GM12878 (cell line): Measurements from ENCODE around the gene PI4KA. TPM values are rescaled to one million over a fixed set of nuclear protein-coding genes. Genes with fewer than 3 reads are reported as not detected.
"Not testable (repeated sequence)": the region's sequence is repeated elsewhere in the genome, so short reads cannot be mapped to it uniquely, and the experiment has no call there.

Experiments
- ATAC-seq: fragments of 200-7000 bp; cut with Tn5 transposase; 3 replicates; pipeline ENCODE4 v1.9.1; 2020; ENCODE audit warnings: mild to moderate bottlenecking, moderate library complexity
- BruUV-seq: library from RNA; stranded (reverse); fragments of 400-500 nt; replicated peaks from 2 replicates; lab custom pipeline; 2021; lab: Mats Ljungman, UMichigan
- CTCF ChIA-PET: fragments of 300-600 bp; sonication (Branson Sonifier 250); formaldehyde crosslinking; extraction: SDS; loops from one replicate; lab custom pipeline; 2021; ENCODE audit warnings: inconsistent platforms; lab: Yijun Ruan, JAX
- POLR2A ChIA-PET: fragments of 350-600 bp; formaldehyde crosslinking; extraction: SDS; loops from one replicate; lab custom pipeline; 2021; ENCODE audit warnings: inconsistent platforms; lab: Charles Lee
- RAD21 ChIA-PET: fragments of 300-600 bp; sonication (Branson Sonifier 250); formaldehyde crosslinking; loops from one replicate; lab custom pipeline; 2023; ENCODE audit warnings: antibody characterized with exemption; ENCODE audit not compliant: unreplicated experiment; lab: Charles Lee
- SMC1A ChIA-PET: fragments of 300-600 bp; sonication (Branson Sonifier 250); formaldehyde crosslinking; loops from one replicate; lab custom pipeline; 2023; ENCODE audit not compliant: unreplicated experiment, uncharacterized antibody; lab: Charles Lee
- DNase-seq: peaks from one replicate; pipeline ENCODE4 v3.0.0-alpha.2; 2011; ENCODE audit warnings: low read depth, low spot score
- FAIRE-seq: peaks from 3 replicates; lab custom pipeline; 2011; peaks lifted over from hg19 to GRCh38; lab: Jason Lieb, UNC
- H2AFZ ChIP-seq: 2 replicates; pipeline ENCODE4 v1.6.0; 2011; ENCODE audit warnings: low read depth, low read length, control low read depth; ENCODE audit not compliant: control insufficient read depth
- H3K27ac ChIP-seq: 2 replicates; pipeline ENCODE4 v1.5.1; 2011; ENCODE audit warnings: control low read depth; ENCODE audit not compliant: control insufficient read depth, insufficient read depth
- H3K27me3 ChIP-seq, 2 experiments: replicated peaks in 1 of 2; 2 replicates each; pipeline versions ENCODE4 v1.6.0 to v1.6.1; 2011; ENCODE audit warnings: low read length in 1 of 2; ENCODE audit not compliant: control insufficient read depth in 2 of 2, insufficient read depth in 2 of 2
- H3K36me3 ChIP-seq, 2 experiments: 2 replicates each; pipeline ENCODE4 v1.5.1; 2011; ENCODE audit warnings: low read length in 1 of 2; ENCODE audit not compliant: control insufficient read depth in 2 of 2, insufficient read depth in 2 of 2
- H3K4me1 ChIP-seq: 2 replicates; pipeline ENCODE4 v1.6.1; 2011; ENCODE audit warnings: mild to moderate bottlenecking, low read length, moderate library complexity, mixed read lengths; ENCODE audit not compliant: control insufficient read depth, insufficient read depth
- H3K4me2 ChIP-seq: 2 replicates; pipeline ENCODE4 v1.6.0; 2011; ENCODE audit warnings: control low read depth; ENCODE audit not compliant: control insufficient read depth, insufficient read depth
- H3K4me3 ChIP-seq: fragments of 200-600 bp; sonication (generic); 2 replicates; pipeline ENCODE4 v1.5.1; 2016
- H3K79me2 ChIP-seq: 2 replicates; pipeline ENCODE4 v1.6.0; 2011; ENCODE audit warnings: low read length; ENCODE audit not compliant: control insufficient read depth, insufficient read depth
- H3K9ac ChIP-seq: 2 replicates; pipeline ENCODE4 v1.8.0; 2011; ENCODE audit warnings: low read length, control low read depth, mixed read lengths; ENCODE audit not compliant: control insufficient read depth, insufficient read depth
- H3K9me3 ChIP-seq: replicated peaks from 3 replicates; pipeline ENCODE4 v1.5.1; 2011; ENCODE audit warnings: mild to moderate bottlenecking, low read length; ENCODE audit not compliant: control insufficient read depth, insufficient read depth
- H4K20me1 ChIP-seq: 2 replicates; pipeline ENCODE4 v1.6.0; 2011; ENCODE audit not compliant: control insufficient read depth, insufficient read depth
- JUNB ChIP-seq: IDR thresholded peaks from 2 replicates; pipeline ENCODE4 v1.6.1; 2016; ENCODE audit warnings: antibody characterized with exemption, mild to moderate bottlenecking
- MTA2 ChIP-seq: fragments of 450-650 bp; IDR thresholded peaks from 2 replicates; pipeline ENCODE4 v1.6.1; 2016; ENCODE audit warnings: low read depth, mild to moderate bottlenecking, moderate library complexity
- NR2F1 ChIP-seq: fragments of 450-650 bp; conservative IDR thresholded peaks from 2 replicates; pipeline ENCODE4 v1.6.1; 2017; ENCODE audit warnings: mild to moderate bottlenecking
- SUZ12 ChIP-seq: fragments of 200-600 bp; sonication (generic); IDR thresholded peaks from one replicate; pipeline ENCODE4 v1.6.1; 2018; ENCODE audit warnings: antibody characterized with exemption, mild to moderate bottlenecking; ENCODE audit not compliant: unreplicated experiment
- ZBED1 ChIP-seq: IDR thresholded peaks from 2 replicates; pipeline ENCODE4 v1.6.1; 2016; ENCODE audit warnings: borderline replicate concordance
- ZZZ3 ChIP-seq: IDR thresholded peaks from 2 replicates; pipeline ENCODE4 v1.6.1; 2011; ENCODE audit warnings: low read depth; ENCODE audit not compliant: control insufficient read depth, insufficient read length
- WGBS: methylation state at CpG from one replicate; pipeline ENCODE4 v1.1.6; 2016; ENCODE audit warnings: low lambda C conversion rate; ENCODE audit not compliant: insufficient replicate concordance, insufficient coverage; ENCODE audit errors: missing lambda C conversion rate; 5-methylcytosine and 5-hydroxymethylcytosine counted together
- in situ Hi-C: fragments of 300-500 bp; cut with MboI; formaldehyde crosslinking; loops from 9 replicates; pipeline ENCODE4 v1.14.3; 2018; ENCODE audit warnings: mixed read lengths
- intact Hi-C: fragments of 100-400 bp; cut with micrococcal nuclease; formaldehyde crosslinking; loops from one replicate; pipeline ENCODE4 v1.14.2; 2022; ENCODE audit not compliant: unreplicated experiment
- polyA plus RNA-seq, 11 experiments: library from polyadenylated mRNA; depleted of rRNA in 4 of 11; unstranded in 6 of 11; stranded (reverse) in 5 of 11; fragments of >200 nt; fragmentation: Nextera tagmentation in 4 of 11; fragmentation: Illumina TruSeq in 1 of 11; extraction: Ambion mirVana in 4 of 11; extraction: Trizol in 1 of 11; gene quantifications; 1 replicate in 1 of 11; 2 replicates in 10 of 11; pipeline versions ENCODE4 v1.2.1 to v1.2.3, GENCODE V29; 2011 to 2016; ENCODE audit warnings: inconsistent platforms in 2 of 11, missing spikeins in 2 of 11, low read depth in 1 of 11
- total RNA-seq, 4 experiments: library from RNA; depleted of rRNA in 3 of 4; stranded (reverse); fragments of >200 nt in 3 of 4; fragmentation: Illumina TruSeq in 1 of 4; extraction: Trizol in 1 of 4; gene quantifications; 2 replicates each; pipeline versions ENCODE4 v1.2.1 to v1.2.3, GENCODE V29; 2013 to 2021
- TF ChIP-seq, protein P1 (sequence below): fragments of 450-650 bp; IDR thresholded peaks from 2 replicates; pipeline ENCODE4 v1.6.1; 2017; ENCODE audit warnings: mild to moderate bottlenecking, moderate library complexity

Gene PI4KA
- total and polyA plus RNA-seq, 10 of the 15 experiments (the other 5 are each of a cell fraction or from before 2014, with no cell fraction given): 4.2 to 78.4 (median 42.1) TPM

- H2AFZ ChIP-seq, H3K4me2 ChIP-seq, H3K27ac ChIP-seq, H3K4me1 ChIP-seq, DNase-seq, H4K20me1 ChIP-seq, H3K9ac ChIP-seq, H3K9me3 ChIP-seq, ATAC-seq, POLR2A ChIA-PET, SMC1A ChIA-PET, H3K79me2 ChIP-seq, CTCF ChIA-PET, BruUV-seq, H3K27me3 ChIP-seq, H3K4me3 ChIP-seq, in situ Hi-C loops, RAD21 ChIA-PET, FAIRE-seq, intact Hi-C loops, H3K36me3 ChIP-seq: not testable (repeated sequence)
- 80% methylated on average over 17 of the region's 27 CpGs for WGBS
These were observed 191.1 kb downstream of the PI4KA start for GRCh38 chr22:20667548-20667947.

- BruUV-seq: no TSS peak
- DNase-seq (no peak), FAIRE-seq (no peak), ATAC-seq (no peak)
- Histone ChIP-seq H3K4me1 (no peaks in the 10 kb centered on the region), H3K9me3 (no peaks in the 10 kb centered on the region; the same call in 2 of the 3 replicates), H3K4me2 (no peak overlapping the region), H3K36me3 (no peaks in the 10 kb centered on the region), H3K79me2 (no peaks in the 10 kb centered on the region), H3K4me3 (no peak overlapping the region), H3K9ac (no peak overlapping the region), H3K27me3 (no peaks in the 10 kb centered on the region), H2AFZ (no peak overlapping the region), H4K20me1 (no peaks in the 10 kb centered on the region), H3K27ac (no peak overlapping the region)
- ChIA-PET POLR2A (no interaction called here), SMC1A (no interaction called here), RAD21 (no interaction called here), CTCF (no interaction called here)
- intact Hi-C loops: no loop called here
- in situ Hi-C loops: no loop called here
- TF ChIP-seq NR2F1: no peak
- no peak for TF ChIP-seq JUNB
- TF ChIP-seq ZBED1: no peak
- TF ChIP-seq, protein P1, sequence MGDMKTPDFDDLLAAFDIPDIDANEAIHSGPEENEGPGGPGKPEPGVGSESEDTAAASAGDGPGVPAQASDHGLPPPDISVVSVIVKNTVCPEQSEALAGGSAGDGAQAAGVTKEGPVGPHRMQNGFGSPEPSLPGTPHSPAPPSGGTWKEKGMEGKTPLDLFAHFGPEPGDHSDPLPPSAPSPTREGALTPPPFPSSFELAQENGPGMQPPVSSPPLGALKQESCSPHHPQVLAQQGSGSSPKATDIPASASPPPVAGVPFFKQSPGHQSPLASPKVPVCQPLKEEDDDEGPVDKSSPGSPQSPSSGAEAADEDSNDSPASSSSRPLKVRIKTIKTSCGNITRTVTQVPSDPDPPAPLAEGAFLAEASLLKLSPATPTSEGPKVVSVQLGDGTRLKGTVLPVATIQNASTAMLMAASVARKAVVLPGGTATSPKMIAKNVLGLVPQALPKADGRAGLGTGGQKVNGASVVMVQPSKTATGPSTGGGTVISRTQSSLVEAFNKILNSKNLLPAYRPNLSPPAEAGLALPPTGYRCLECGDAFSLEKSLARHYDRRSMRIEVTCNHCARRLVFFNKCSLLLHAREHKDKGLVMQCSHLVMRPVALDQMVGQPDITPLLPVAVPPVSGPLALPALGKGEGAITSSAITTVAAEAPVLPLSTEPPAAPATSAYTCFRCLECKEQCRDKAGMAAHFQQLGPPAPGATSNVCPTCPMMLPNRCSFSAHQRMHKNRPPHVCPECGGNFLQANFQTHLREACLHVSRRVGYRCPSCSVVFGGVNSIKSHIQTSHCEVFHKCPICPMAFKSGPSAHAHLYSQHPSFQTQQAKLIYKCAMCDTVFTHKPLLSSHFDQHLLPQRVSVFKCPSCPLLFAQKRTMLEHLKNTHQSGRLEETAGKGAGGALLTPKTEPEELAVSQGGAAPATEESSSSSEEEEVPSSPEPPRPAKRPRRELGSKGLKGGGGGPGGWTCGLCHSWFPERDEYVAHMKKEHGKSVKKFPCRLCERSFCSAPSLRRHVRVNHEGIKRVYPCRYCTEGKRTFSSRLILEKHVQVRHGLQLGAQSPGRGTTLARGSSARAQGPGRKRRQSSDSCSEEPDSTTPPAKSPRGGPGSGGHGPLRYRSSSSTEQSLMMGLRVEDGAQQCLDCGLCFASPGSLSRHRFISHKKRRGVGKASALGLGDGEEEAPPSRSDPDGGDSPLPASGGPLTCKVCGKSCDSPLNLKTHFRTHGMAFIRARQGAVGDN: no peak
- no peak for TF ChIP-seq SUZ12
- TF ChIP-seq ZZZ3: no peak
- no peak for TF ChIP-seq MTA2
- WGBS: 29% methylated on average over 1 of the region's 1 CpG
These were observed 192.1 kb downstream of the PI4KA start for GRCh38 chr22:20666560-20666959.
